Activated T-helper 1 cell treated with anti-CD3 and anti-CD28 coated beads, Interleukin-2, amount 50 U/mL, for 16 hours (primary cell): Measurements from ENCODE around the gene CYP11A1.
"Not testable (repeated sequence)": the region's sequence is repeated elsewhere in the genome, so short reads cannot be mapped to it uniquely, and the experiment has no call there.

Experiments
- DNase-seq, 2 donors: peaks; one replicate each; pipeline ENCODE4 v3.0.0-alpha.2; 2020; ENCODE audit warnings: low read depth in 1 of 2, low spot score in 1 of 2

Gene CYP11A1

GRCh38 chr15:74400915-74401757 is 33.7 kb upstream of the CYP11A1 start:
- DNase-seq, result no peak

GRCh38 chr15:74400313-74400860 is 32.9 kb upstream of the CYP11A1 start:
- DNase-seq, result no peak

GRCh38 chr15:74399511-74400312 is 32.3 kb upstream of the CYP11A1 start:
- DNase-seq, result no peak

GRCh38 chr15:74399100-74399499 is 31.7 kb upstream of the CYP11A1 start:
- no peak for DNase-seq

- DNase-seq, result no peak
Measured at GRCh38 chr15:74398183-74398582, 30.7 kb upstream of the CYP11A1 start.

GRCh38 chr15:74397239-74398068 is 30.0 kb upstream of the CYP11A1 start:
- DNase-seq, result no peak

GRCh38 chr15:74396445-74397238 is 29.2 kb upstream of the CYP11A1 start:
- DNase-seq, result no peak

- no peak for DNase-seq
Measured at GRCh38 chr15:74396146-74396438, 28.6 kb upstream of the CYP11A1 start.

- DNase-seq, result no peak
Measured at GRCh38 chr15:74395319-74396145, 28.1 kb upstream of the CYP11A1 start.

- DNase-seq, result no peak
Measured at GRCh38 chr15:74394090-74394846, 26.8 kb upstream of the CYP11A1 start.

- no peak for DNase-seq
Measured at GRCh38 chr15:74393423-74393822, 26.0 kb upstream of the CYP11A1 start.

GRCh38 chr15:74392902-74393301 is 25.5 kb upstream of the CYP11A1 start:
- no peak for DNase-seq

- DNase-seq, result no peak
Measured at GRCh38 chr15:74392451-74392830, 25.0 kb upstream of the CYP11A1 start.

GRCh38 chr15:74391582-74392450 is 24.4 kb upstream of the CYP11A1 start:
- no peak for DNase-seq

GRCh38 chr15:74390647-74391288 is 23.3 kb upstream of the CYP11A1 start:
- no peak for DNase-seq

GRCh38 chr15:74390049-74390646 is 22.7 kb upstream of the CYP11A1 start:
- not testable (repeated sequence) for DNase-seq
